ES-I3 (cell line): ENCODE results near the gene INSL3.

ENCODE experiments used
- H3K36me3 ChIP-seq: 2 replicates; pipeline ENCODE4 v1.6.1; 2013; ENCODE audit warnings: mild to moderate bottlenecking, low read length, control low read depth, moderate library complexity; ENCODE audit not compliant: insufficient read depth
- H3K4me1 ChIP-seq: 2 replicates; pipeline ENCODE4 v1.6.1; 2013; ENCODE audit warnings: mild to moderate bottlenecking, control low read depth, low read length; ENCODE audit not compliant: insufficient read depth
- H3K9ac ChIP-seq: 2 replicates; pipeline ENCODE4 v1.6.1; 2013; ENCODE audit warnings: low read depth, mild to moderate bottlenecking, low read length, moderate library complexity
- H3K9me3 ChIP-seq: 2 replicates; pipeline ENCODE4 v1.6.1; 2013; ENCODE audit warnings: mild to moderate bottlenecking, low read length, moderate library complexity; ENCODE audit not compliant: control insufficient read depth, insufficient read depth

Gene INSL3

DNA sequence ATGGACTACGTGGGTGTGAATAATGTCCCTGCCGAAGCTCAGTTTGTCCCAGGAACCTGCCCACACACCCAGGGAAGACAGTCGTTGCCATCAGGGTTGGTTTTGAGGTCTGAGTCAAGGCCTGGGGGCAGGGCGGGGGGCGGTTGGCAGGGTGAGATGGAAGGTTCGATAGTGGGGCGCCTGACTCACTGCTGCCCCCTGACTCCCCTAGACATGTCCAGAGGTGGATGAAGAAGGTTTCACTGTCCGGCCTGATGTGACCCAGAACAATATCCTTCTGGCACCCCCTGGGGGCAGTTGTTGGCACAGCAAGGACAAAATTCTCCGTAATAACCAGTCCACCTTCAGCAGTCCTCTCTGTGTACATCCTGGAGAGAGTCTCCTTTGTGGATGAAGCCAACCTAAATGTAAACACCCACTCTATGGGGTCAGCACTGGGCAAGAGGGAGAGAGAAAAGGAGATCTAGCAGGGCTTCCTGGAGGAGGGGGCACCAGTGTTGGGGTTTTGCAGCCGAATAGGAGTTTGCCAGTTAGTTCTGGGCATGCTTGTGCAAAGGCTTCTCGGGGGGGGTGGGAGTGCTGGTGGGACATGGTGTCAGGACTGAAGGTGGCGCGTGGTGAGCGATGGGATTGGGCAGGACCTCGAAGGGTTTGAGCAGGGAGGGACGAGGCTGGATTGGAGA lies 45.9 kb downstream of the INSL3 start:
- Histone ChIP-seq H3K9ac (no peak overlapping the region), H3K9me3 (no peaks in the 10 kb centered on the region), H3K4me1 (no peaks in the 10 kb centered on the region), H3K36me3 (no peaks in the 10 kb centered on the region)

DNA sequence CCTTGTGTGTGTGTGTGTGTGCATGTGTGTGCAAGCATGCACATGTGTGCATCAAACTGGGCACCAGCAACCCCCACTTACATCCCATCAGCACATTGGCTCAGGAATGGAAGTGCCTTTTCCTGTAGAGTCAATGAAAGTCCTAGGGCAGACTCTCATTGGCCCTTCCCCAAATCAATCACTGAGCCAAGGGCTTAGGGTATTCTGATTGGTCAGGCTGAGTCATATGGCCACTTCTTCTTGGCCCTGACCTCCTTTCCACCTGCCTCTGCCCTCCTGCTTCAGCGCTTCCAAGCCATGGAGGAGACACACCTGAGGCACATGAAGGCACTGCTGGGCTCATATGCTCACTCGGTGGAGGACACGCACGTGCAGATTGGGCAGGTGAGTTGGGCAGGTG lies 49.1 kb downstream of the INSL3 start:
- H3K9me3 ChIP-seq = no peaks in the 10 kb centered on the region
- no peaks in the 10 kb centered on the region for H3K36me3 ChIP-seq
- no peaks in the 10 kb centered on the region for H3K4me1 ChIP-seq
- no peak overlapping the region for H3K9ac ChIP-seq

DNA sequence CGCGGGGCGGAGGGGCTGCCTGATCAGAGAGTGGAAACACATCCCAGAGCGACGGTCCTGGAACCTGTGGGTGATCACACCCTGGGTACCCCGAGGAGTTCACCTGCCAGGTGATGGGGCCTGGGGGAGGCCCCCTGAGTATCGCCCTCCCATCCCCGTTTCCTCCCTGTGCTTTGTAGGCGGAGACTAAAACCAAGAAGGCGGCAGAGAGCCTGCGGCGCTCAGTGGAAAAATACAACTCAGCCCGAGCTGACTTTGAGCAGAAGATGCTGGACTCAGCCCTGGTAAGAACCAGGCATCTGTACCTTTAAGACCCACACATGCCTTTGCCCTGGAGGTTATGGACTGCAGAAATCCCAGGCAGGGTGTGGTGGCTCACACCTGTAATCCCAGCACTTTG lies 50.7 kb downstream of the INSL3 start:
- H3K36me3 ChIP-seq = no peaks in the 10 kb centered on the region
- H3K9ac ChIP-seq = no peak overlapping the region
- no peaks in the 10 kb centered on the region for H3K9me3 ChIP-seq
- H3K4me1 ChIP-seq = no peaks in the 10 kb centered on the region

DNA sequence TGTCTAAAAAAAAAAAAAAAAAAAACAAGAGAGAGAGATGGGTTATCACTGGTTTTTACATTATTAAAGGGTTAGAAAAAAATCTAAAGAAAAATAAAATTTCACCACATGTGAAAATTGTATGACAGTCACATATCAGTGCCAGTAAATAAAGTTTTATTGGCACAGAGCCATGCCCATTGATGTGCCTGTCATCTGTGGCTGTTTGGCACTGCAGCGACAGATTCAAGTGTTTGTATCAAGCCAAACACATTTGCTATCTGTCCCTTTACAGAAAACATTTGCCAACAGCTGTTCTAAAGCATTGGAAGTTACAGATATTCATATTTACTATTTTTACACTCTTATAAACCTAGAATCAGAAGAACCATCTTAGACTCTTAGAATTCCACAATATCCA lies 53.8 kb downstream of the INSL3 start:
- Histone ChIP-seq H3K36me3 (no peaks in the 10 kb centered on the region), H3K9ac (no peak overlapping the region), H3K4me1 (no peaks in the 10 kb centered on the region), H3K9me3 (no peaks in the 10 kb centered on the region)

DNA sequence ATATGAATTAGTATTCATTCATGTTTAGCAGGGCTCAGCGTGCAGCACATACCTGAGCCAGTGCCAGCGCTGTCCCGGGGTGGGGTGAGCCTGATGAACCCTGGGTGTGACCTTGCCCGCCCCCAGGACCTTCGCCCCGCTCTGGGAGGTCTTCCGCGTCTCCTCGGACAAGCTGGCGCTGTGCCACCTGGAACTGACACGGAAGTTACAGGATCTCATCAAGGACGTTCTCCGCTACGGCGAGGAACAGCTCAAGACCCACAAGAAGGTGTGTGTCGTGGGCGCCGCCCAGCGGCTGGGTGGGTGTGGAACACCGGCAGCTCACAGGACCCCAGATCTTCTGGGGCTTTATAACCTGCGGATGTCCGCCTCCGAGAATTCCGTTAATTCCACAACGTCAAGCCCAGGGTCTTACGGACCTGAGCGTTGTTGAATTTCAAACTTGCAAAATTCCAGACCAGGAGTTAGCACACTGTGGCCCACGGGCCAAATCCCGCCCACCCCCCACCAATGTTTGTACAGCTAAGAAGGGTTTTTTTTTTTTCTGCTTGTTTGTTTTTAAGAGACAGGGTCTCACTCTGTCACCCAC lies 54.7 kb downstream of the INSL3 start:
- Histone ChIP-seq H3K4me1 (no peaks in the 10 kb centered on the region), H3K9ac (no peak overlapping the region), H3K36me3 (no peaks in the 10 kb centered on the region), H3K9me3 (no peaks in the 10 kb centered on the region)
